Pancreas (tissue), 10 donors: ENCODE measurements around the gene ITCH. TPM values are rescaled to one million over a fixed set of nuclear protein-coding genes. Genes with fewer than 3 reads are reported as not detected.

Source experiments
- ATAC-seq, 4 donors: fragments of 200-7000 bp; cut with Tn5 transposase; one replicate each; pipeline versions ENCODE4 v1.8.0 to v1.9.1; 2020; ENCODE audit warnings: mild to moderate bottlenecking in 4 of 4, moderate library complexity in 4 of 4
- DNase-seq, 6 donors: peaks; one replicate each; pipeline ENCODE4 v3.0.0-alpha.2; 2020
- FAIRE-seq: peaks from 2 replicates; lab custom pipeline; 2012; peaks lifted over from hg19 to GRCh38; lab: Jason Lieb, UNC
- H3K27ac ChIP-seq, 4 donors: fragments of 200-600 bp; sonication (generic); 1 replicate in 3 of 4; 2 replicates in 1 of 4; pipeline versions ENCODE4 v1.5.0 to v1.8.0; 2020
- H3K27me3 ChIP-seq, 4 donors: fragments of 200-600 bp; one replicate each; pipeline ENCODE4 v1.8.0; 2021
- H3K36me3 ChIP-seq, 3 donors: fragments of 200-600 bp; sonication (generic) in 1 of 3; one replicate each; pipeline versions ENCODE4 v1.5.0 to v1.8.0; 2020 to 2021
- H3K4me1 ChIP-seq, 3 donors: fragments of 200-600 bp; one replicate each; pipeline ENCODE4 v1.8.0; 2021
- H3K4me3 ChIP-seq, 4 donors: fragments of 200-600 bp; sonication (generic) in 2 of 4; one replicate each; pipeline versions ENCODE4 v1.5.0 to v1.8.0; 2020 to 2021
- H3K9me3 ChIP-seq, 4 donors: fragments of 200-600 bp; one replicate each; pipeline ENCODE4 v1.8.0; 2021
- CTCF ChIP-seq, 4 donors: fragments of 200-600 bp; sonication (generic) in 3 of 4; IDR thresholded peaks; one replicate each; pipeline versions ENCODE4 v1.5.0 to v1.8.0; 2021; ENCODE audit warnings: antibody characterized with exemption in 4 of 4
- WGBS, 2 donors: extraction: QIAGEN DNeasy Blood & Tissue Kit; methylation state at CpG; one replicate each; pipeline ENCODE4 v1.1.7; 2013; 5-methylcytosine and 5-hydroxymethylcytosine counted together
- intact Hi-C, 3 donors: fragments of 100-400 bp; cut with DNase I; formaldehyde crosslinking; loops; one replicate each; pipeline versions ENCODE4 v1.11.1 to v1.14.2; 2022
- polyA plus RNA-seq, 2 donors: library from polyadenylated mRNA; stranded (reverse); fragments of 200-250 nt; gene quantifications; one replicate each; pipeline ENCODE4 v1.2.3, GENCODE V29; 2013
- total RNA-seq, 6 donors: library from RNA; stranded (reverse); fragmentation: NEBNext Ultra II Directional in 4 of 6; extraction: Animal tissue kit (Norgen Biotek cat#: 25700) in 4 of 6; gene quantifications; one replicate each; pipeline versions ENCODE4 v1.2.1 to v1.2.4, GENCODE V29; 2021 to 2023
- donor health status: healthy with polysubstance abuse.
- donor health status: DM: no; HTN: no; CAD: no; lungs with moderate emphysema.
- donor health status: DM: no; HTN: no; CAD: no.
- donor health status: control.
- donor health status: control.
- donor health status: Bipolar disorder and iron deficiency.
- donor health status: DM: yes; HTN: yes; CAD: no.
- donor health status: DM: no; HTN: no; CAD: no.
- donor health status: DM: no; HTN: no; CAD: no.
- donor health status: DM: yes; HTN: yes; CAD: no.

The ITCH gene
- total and polyA plus RNA-seq, 8 donors, result 5.7 to 37.0 (median 20.5) TPM

- DNase-seq (no peak), FAIRE-seq (no peak), ATAC-seq (no peak)
- Histone ChIP-seq H3K36me3 (peaks cover 0 to 23% (median 11%) of the 10 kb centered on the region in 3 donors), H3K9me3 (no peaks in the 10 kb centered on the region), H3K27ac (no peak overlapping the region), H3K27me3 (no peaks in the 10 kb centered on the region), H3K4me1 (no peaks in the 10 kb centered on the region), H3K4me3 (no peak overlapping the region)
- no peak for TF ChIP-seq CTCF (IDR thresholded peaks at IDR 0.05)
- 73 to 85% methylated on average over 4 of the region's 4 CpGs for WGBS, 2 donors
- intact Hi-C loops, result no loop called here
Observed at GRCh38 chr20:34507702-34508413, 144.8 kb downstream of the ITCH start.

GRCh38 chr20:34510575-34510974, 147.5 kb downstream of the ITCH start:
- DNase-seq (no peak), ATAC-seq (no peak), FAIRE-seq (no peak)
- no peak overlapping the region for H3K4me3 ChIP-seq
- intact Hi-C loops, result no loop called here
- no peaks in the 10 kb centered on the region for H3K27me3 ChIP-seq
- no peaks in the 10 kb centered on the region for H3K4me1 ChIP-seq
- H3K27ac ChIP-seq, result no peak overlapping the region
- H3K36me3 ChIP-seq, result peaks cover 0 to 13% (median 8%) of the 10 kb centered on the region in 3 donors
- H3K9me3 ChIP-seq, result no peaks in the 10 kb centered on the region
- WGBS, 2 donors, result 93 to 98% methylated on average over 1 of the region's 1 CpG
- TF ChIP-seq CTCF (IDR thresholded peaks at IDR 0.05), result no peak

GRCh38 chr20:34511891-34512265, 148.8 kb downstream of the ITCH start:
- ATAC-seq, result no peak
- Histone ChIP-seq H3K27ac (peak overlapping the region in 1 of 4 donors; percentile 12), H3K36me3 (peaks cover 0 to 8% (median 0%) of the 10 kb centered on the region in 3 donors), H3K27me3 (no peaks in the 10 kb centered on the region), H3K4me1 (no peaks in the 10 kb centered on the region), H3K9me3 (no peaks in the 10 kb centered on the region), H3K4me3 (no peak overlapping the region)
- DNase-seq, result no peak
- FAIRE-seq, result no peak
- no peak for TF ChIP-seq CTCF (IDR thresholded peaks at IDR 0.05)
- intact Hi-C loops, result no loop called here
- 67 to 76% methylated on average over 3 of the region's 3 CpGs for WGBS, 2 donors

- Histone ChIP-seq H3K9me3 (no peaks in the 10 kb centered on the region), H3K4me3 (no peak overlapping the region), H3K36me3 (peaks cover 0 to 8% (median 0%) of the 10 kb centered on the region in 3 donors), H3K27me3 (no peaks in the 10 kb centered on the region), H3K4me1 (peaks cover 0 to 5% (median 5%) of the 10 kb centered on the region in 3 donors), H3K27ac (peak overlapping the region in 2 of 4 donors; percentile 3 to 12)
- TF ChIP-seq CTCF (IDR thresholded peaks at IDR 0.05), result no peak
- FAIRE-seq (no peak), ATAC-seq (no peak), DNase-seq (no peak)
- WGBS, 2 donors, result 91 to 93% methylated on average over 4 of the region's 4 CpGs
- intact Hi-C loops, result no loop called here
Observed at GRCh38 chr20:34512266-34512954, 149.3 kb downstream of the ITCH start.
